Liver (tissue), 9 donors: ENCODE measurements around the gene MS4A4A. TPM values are rescaled to one million over a fixed set of nuclear protein-coding genes. Genes with fewer than 3 reads are reported as not detected.
"Not testable (repeated sequence)": the region's sequence is repeated elsewhere in the genome, so short reads cannot be mapped to it uniquely, and the experiment has no call there.

Source experiments
- DNase-seq: peaks from one replicate; pipeline ENCODE4 v3.0.0-alpha.2; 2017; ENCODE audit warnings: low spot score
- H3K27ac ChIP-seq, 2 donors: one replicate each; pipeline ENCODE4 v1.7.0; 2013; ENCODE audit warnings: inconsistent platforms in 2 of 2, low read length in 2 of 2, control low read depth in 1 of 2, low read depth in 1 of 2, mild to moderate bottlenecking in 1 of 2
- H3K27me3 ChIP-seq, 4 donors: one replicate each; pipeline versions ENCODE4 v1.6.1 to v1.7.0; 2013; ENCODE audit warnings: low read length in 3 of 4, inconsistent platforms in 1 of 4, mild to moderate bottlenecking in 1 of 4, moderate library complexity in 1 of 4; ENCODE audit not compliant: control insufficient read depth in 4 of 4, insufficient read depth in 4 of 4
- H3K36me3 ChIP-seq, 4 donors: one replicate each; pipeline versions ENCODE4 v1.6.1 to v1.7.0; 2013; ENCODE audit warnings: low read length in 3 of 4, mild to moderate bottlenecking in 3 of 4, low read depth in 1 of 4, moderate library complexity in 1 of 4; ENCODE audit not compliant: control insufficient read depth in 4 of 4, insufficient read depth in 3 of 4
- H3K4me1 ChIP-seq, 4 donors: one replicate each; pipeline versions ENCODE4 v1.6.1 to v1.7.0; 2013; ENCODE audit warnings: low read length in 3 of 4, mild to moderate bottlenecking in 3 of 4, moderate library complexity in 1 of 4; ENCODE audit not compliant: control insufficient read depth in 4 of 4, insufficient read depth in 4 of 4
- H3K4me3 ChIP-seq, 3 donors: one replicate each; pipeline versions ENCODE4 v1.6.1 to v1.7.0; 2013; ENCODE audit warnings: low read length in 3 of 3, control low read depth in 1 of 3, low read depth in 1 of 3, mild to moderate bottlenecking in 1 of 3
- H3K9ac ChIP-seq, 2 donors: one replicate each; pipeline ENCODE4 v1.7.0; 2013; ENCODE audit warnings: low read length in 2 of 2, mild to moderate bottlenecking in 2 of 2, moderate library complexity in 2 of 2, control low read depth in 1 of 2, low read depth in 1 of 2
- H3K9me3 ChIP-seq, 4 donors: one replicate each; pipeline versions ENCODE4 v1.6.1 to v1.7.0; 2013; ENCODE audit warnings: low read length in 3 of 4; ENCODE audit not compliant: control insufficient read depth in 4 of 4
- ATF3 ChIP-seq: IDR thresholded peaks from 2 replicates; pipeline ENCODE4 v1.6.1; 2016; ENCODE audit warnings: antibody characterized with exemption
- CTCF ChIP-seq: fragments of 150-350 bp; IDR thresholded peaks from 2 replicates; pipeline ENCODE4 v1.5.1; 2017; ENCODE audit warnings: improper control_type of control experiment, low read depth, low read length; ENCODE audit not compliant: missing input control
- EGR1 ChIP-seq, 2 donors: IDR thresholded peaks; 2 replicates each; pipeline ENCODE4 v1.6.1; 2016 to 2018; ENCODE audit warnings: antibody characterized with exemption in 2 of 2, low read depth in 2 of 2
- FOXA1 ChIP-seq: IDR thresholded peaks from 2 replicates; pipeline ENCODE4 v1.6.1; 2016; ENCODE audit warnings: antibody characterized with exemption
- FOXA2 ChIP-seq: IDR thresholded peaks from 2 replicates; pipeline ENCODE4 v1.6.1; 2016; ENCODE audit warnings: antibody characterized with exemption
- GABPA ChIP-seq, 2 donors: IDR thresholded peaks in 1 of 2; conservative IDR thresholded peaks in 1 of 2; 2 replicates each; pipeline ENCODE4 v1.6.1; 2016; ENCODE audit warnings: antibody characterized with exemption in 2 of 2, mild to moderate bottlenecking in 1 of 2, moderate library complexity in 1 of 2
- HNF4A ChIP-seq, 2 donors: conservative IDR thresholded peaks; 2 replicates each; pipeline ENCODE4 v1.6.1; 2016; ENCODE audit warnings: antibody characterized with exemption in 2 of 2, mild to moderate bottlenecking in 2 of 2
- HNF4G ChIP-seq: IDR thresholded peaks from 2 replicates; pipeline ENCODE4 v1.6.1; 2016; ENCODE audit warnings: antibody characterized with exemption
- JUND ChIP-seq, 2 donors: IDR thresholded peaks; 2 replicates each; pipeline ENCODE4 v1.6.1; 2016; ENCODE audit warnings: antibody characterized with exemption in 2 of 2
- MAX ChIP-seq: IDR thresholded peaks from 2 replicates; pipeline ENCODE4 v1.6.1; 2016; ENCODE audit warnings: antibody characterized with exemption
- NR2F2 ChIP-seq: IDR thresholded peaks from 2 replicates; pipeline ENCODE4 v1.6.1; 2016; ENCODE audit warnings: antibody characterized with exemption
- RAD21 ChIP-seq, 2 donors: IDR thresholded peaks; 2 replicates each; pipeline ENCODE4 v1.6.1; 2016; ENCODE audit warnings: antibody characterized with exemption in 2 of 2, mild to moderate bottlenecking in 2 of 2
- REST ChIP-seq: IDR thresholded peaks from 2 replicates; pipeline ENCODE4 v1.6.1; 2016; ENCODE audit warnings: antibody characterized with exemption, mild to moderate bottlenecking
- RXRA ChIP-seq, 2 donors: IDR thresholded peaks; 2 replicates each; pipeline ENCODE4 v1.6.1; 2017 to 2018; ENCODE audit warnings: antibody characterized with exemption in 2 of 2, mild to moderate bottlenecking in 1 of 2
- SP1 ChIP-seq: IDR thresholded peaks from 2 replicates; pipeline ENCODE4 v1.6.1; 2018; ENCODE audit warnings: antibody characterized with exemption, mild to moderate bottlenecking
- TAF1 ChIP-seq: conservative IDR thresholded peaks from 2 replicates; pipeline ENCODE4 v1.6.1; 2016; ENCODE audit warnings: antibody characterized with exemption, mild to moderate bottlenecking
- YY1 ChIP-seq: IDR thresholded peaks from 2 replicates; pipeline ENCODE4 v1.6.1; 2016; ENCODE audit warnings: antibody characterized with exemption, mild to moderate bottlenecking
- ZBTB33 ChIP-seq: IDR thresholded peaks from 2 replicates; pipeline ENCODE4 v1.6.1; 2016; ENCODE audit warnings: antibody characterized with exemption
- WGBS: extraction: QIAGEN DNeasy Blood & Tissue Kit; methylation state at CpG from one replicate; pipeline ENCODE4 v1.1.7; 2013; 5-methylcytosine and 5-hydroxymethylcytosine counted together
- polyA plus RNA-seq, 2 donors: library from polyadenylated mRNA; stranded (reverse) in 1 of 2; unstranded in 1 of 2; fragments of 200-250 nt in 1 of 2; fragments of >200 nt in 1 of 2; fragmentation: Nextera tagmentation in 1 of 2; extraction: Ambion mirVana in 1 of 2; gene quantifications; one replicate each; pipeline versions ENCODE4 v1.2.1 to v1.2.3, GENCODE V29; 2013 to 2015
- total RNA-seq, 2 donors: library from RNA; depleted of rRNA; stranded (reverse); fragments of >200 nt; gene quantifications; one replicate each; pipeline ENCODE4 v1.2.3, GENCODE V29; 2014
- donor health status: healthy.
- donor health status: healthy.
- donor health status: healthy.
- donor health status: healthy.
- donor health status: healthy.

The MS4A4A gene
- total and polyA plus RNA-seq, 4 donors: 8.6 to 16.1 (median 10.8) TPM

- Histone ChIP-seq H3K36me3 (no peaks in the 10 kb centered on the region), H3K9me3 (no peaks in the 10 kb centered on the region), H3K4me1 (no peaks in the 10 kb centered on the region), H3K27ac (no peak overlapping the region), H3K27me3 (no peaks in the 10 kb centered on the region), H3K9ac (no peak overlapping the region), H3K4me3 (no peak overlapping the region)
- 70% methylated on average over 3 of the region's 3 CpGs for WGBS
- no peak for TF ChIP-seq RXRA (IDR thresholded peaks at IDR 0.05)
- no peak for TF ChIP-seq HNF4G
- TF ChIP-seq ZBTB33: no peak
- no peak for TF ChIP-seq EGR1 (IDR thresholded peaks at IDR 0.05; ENCODE audit: low read depth in 2 of 2)
- no peak for TF ChIP-seq CTCF
- TF ChIP-seq HNF4A (conservative IDR thresholded peaks at IDR 0.05): no peak
- TF ChIP-seq FOXA2: no peak
- TF ChIP-seq ATF3: no peak
- TF ChIP-seq RAD21 (IDR thresholded peaks at IDR 0.05): no peak
- TF ChIP-seq FOXA1: no peak
- no peak for TF ChIP-seq REST
- no peak for TF ChIP-seq JUND (IDR thresholded peaks at IDR 0.05)
- no peak for TF ChIP-seq TAF1
- no peak for TF ChIP-seq YY1
- no peak for TF ChIP-seq GABPA (IDR thresholded peaks at IDR 0.05 in 1 of 2, conservative IDR thresholded peaks at IDR 0.05 in 1 of 2)
- no peak for TF ChIP-seq SP1
- no peak for TF ChIP-seq MAX
- no peak for TF ChIP-seq NR2F2
- DNase-seq: no peak
Measured at GRCh38 chr11:60301178-60301577, 20.7 kb downstream of the MS4A4A start.

- DNase-seq, H3K27me3 ChIP-seq, H3K27ac ChIP-seq, H3K4me1 ChIP-seq, H3K9ac ChIP-seq, H3K9me3 ChIP-seq, H3K36me3 ChIP-seq, H3K4me3 ChIP-seq: not testable (repeated sequence)
- 88% methylated on average over 6 of the region's 6 CpGs for WGBS
Measured at GRCh38 chr11:60301884-60302283, 21.4 kb downstream of the MS4A4A start.
